ENCODE data around the gene NOP9.

GRCh38 chr14:24312736-24313507 is 13.3 kb downstream of the NOP9 start:
- no peak for TF ChIP-seq CEBPB (IDR thresholded peaks at IDR 0.05; ENCODE audit: low read depth)
- TF ChIP-seq, protein P1, sequence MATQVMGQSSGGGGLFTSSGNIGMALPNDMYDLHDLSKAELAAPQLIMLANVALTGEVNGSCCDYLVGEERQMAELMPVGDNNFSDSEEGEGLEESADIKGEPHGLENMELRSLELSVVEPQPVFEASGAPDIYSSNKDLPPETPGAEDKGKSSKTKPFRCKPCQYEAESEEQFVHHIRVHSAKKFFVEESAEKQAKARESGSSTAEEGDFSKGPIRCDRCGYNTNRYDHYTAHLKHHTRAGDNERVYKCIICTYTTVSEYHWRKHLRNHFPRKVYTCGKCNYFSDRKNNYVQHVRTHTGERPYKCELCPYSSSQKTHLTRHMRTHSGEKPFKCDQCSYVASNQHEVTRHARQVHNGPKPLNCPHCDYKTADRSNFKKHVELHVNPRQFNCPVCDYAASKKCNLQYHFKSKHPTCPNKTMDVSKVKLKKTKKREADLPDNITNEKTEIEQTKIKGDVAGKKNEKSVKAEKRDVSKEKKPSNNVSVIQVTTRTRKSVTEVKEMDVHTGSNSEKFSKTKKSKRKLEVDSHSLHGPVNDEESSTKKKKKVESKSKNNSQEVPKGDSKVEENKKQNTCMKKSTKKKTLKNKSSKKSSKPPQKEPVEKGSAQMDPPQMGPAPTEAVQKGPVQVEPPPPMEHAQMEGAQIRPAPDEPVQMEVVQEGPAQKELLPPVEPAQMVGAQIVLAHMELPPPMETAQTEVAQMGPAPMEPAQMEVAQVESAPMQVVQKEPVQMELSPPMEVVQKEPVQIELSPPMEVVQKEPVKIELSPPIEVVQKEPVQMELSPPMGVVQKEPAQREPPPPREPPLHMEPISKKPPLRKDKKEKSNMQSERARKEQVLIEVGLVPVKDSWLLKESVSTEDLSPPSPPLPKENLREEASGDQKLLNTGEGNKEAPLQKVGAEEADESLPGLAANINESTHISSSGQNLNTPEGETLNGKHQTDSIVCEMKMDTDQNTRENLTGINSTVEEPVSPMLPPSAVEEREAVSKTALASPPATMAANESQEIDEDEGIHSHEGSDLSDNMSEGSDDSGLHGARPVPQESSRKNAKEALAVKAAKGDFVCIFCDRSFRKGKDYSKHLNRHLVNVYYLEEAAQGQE (IDR thresholded peaks at IDR 0.05; ENCODE audit: low read depth), result no peak
- no peak for TF ChIP-seq CTCF (IDR thresholded peaks at IDR 0.05 in 2 of 3, conservative IDR thresholded peaks at IDR 0.05 in 1 of 3; ENCODE audit: borderline replicate concordance in 1 of 3, insufficient read depth in 1 of 3, low read depth in 2 of 3, low read length in 2 of 3)
- no peak for TF ChIP-seq POLR2A (IDR thresholded peaks at IDR 0.05; ENCODE audit: borderline replicate concordance, extremely low read depth, insufficient read depth, insufficient read length)
- no peak for TF ChIP-seq RAD21 (IDR thresholded peaks at IDR 0.05; ENCODE audit: low read depth)
- no peak for TF ChIP-seq EZH2phosphoT487 (IDR thresholded peaks at IDR 0.05; ENCODE audit: borderline replicate concordance)
- TF ChIP-seq, protein P2, sequence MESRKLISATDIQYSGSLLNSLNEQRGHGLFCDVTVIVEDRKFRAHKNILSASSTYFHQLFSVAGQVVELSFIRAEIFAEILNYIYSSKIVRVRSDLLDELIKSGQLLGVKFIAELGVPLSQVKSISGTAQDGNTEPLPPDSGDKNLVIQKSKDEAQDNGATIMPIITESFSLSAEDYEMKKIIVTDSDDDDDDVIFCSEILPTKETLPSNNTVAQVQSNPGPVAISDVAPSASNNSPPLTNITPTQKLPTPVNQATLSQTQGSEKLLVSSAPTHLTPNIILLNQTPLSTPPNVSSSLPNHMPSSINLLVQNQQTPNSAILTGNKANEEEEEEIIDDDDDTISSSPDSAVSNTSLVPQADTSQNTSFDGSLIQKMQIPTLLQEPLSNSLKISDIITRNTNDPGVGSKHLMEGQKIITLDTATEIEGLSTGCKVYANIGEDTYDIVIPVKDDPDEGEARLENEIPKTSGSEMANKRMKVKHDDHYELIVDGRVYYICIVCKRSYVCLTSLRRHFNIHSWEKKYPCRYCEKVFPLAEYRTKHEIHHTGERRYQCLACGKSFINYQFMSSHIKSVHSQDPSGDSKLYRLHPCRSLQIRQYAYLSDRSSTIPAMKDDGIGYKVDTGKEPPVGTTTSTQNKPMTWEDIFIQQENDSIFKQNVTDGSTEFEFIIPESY (IDR thresholded peaks at IDR 0.05; ENCODE audit: extremely low read depth, insufficient replicate concordance, low read length), result no peak
- no peak for TF ChIP-seq SP1 (IDR thresholded peaks at IDR 0.05; ENCODE audit: low read depth)
